GM12878 (cell line): Measurements from ENCODE around the gene CNTNAP2. TPM values are rescaled to one million over a fixed set of nuclear protein-coding genes. Genes with fewer than 3 reads are reported as not detected.

Experiments
- ATAC-seq: fragments of 200-7000 bp; cut with Tn5 transposase; 3 replicates; pipeline ENCODE4 v1.9.1; 2020; ENCODE audit warnings: mild to moderate bottlenecking, moderate library complexity
- BruUV-seq: library from RNA; stranded (reverse); fragments of 400-500 nt; replicated peaks from 2 replicates; lab custom pipeline; 2021; lab: Mats Ljungman, UMichigan
- CTCF ChIA-PET: fragments of 300-600 bp; sonication (Branson Sonifier 250); formaldehyde crosslinking; extraction: SDS; loops from one replicate; lab custom pipeline; 2021; ENCODE audit warnings: inconsistent platforms; lab: Yijun Ruan, JAX
- POLR2A ChIA-PET: fragments of 350-600 bp; formaldehyde crosslinking; extraction: SDS; loops from one replicate; lab custom pipeline; 2021; ENCODE audit warnings: inconsistent platforms; lab: Charles Lee
- RAD21 ChIA-PET: fragments of 300-600 bp; sonication (Branson Sonifier 250); formaldehyde crosslinking; loops from one replicate; lab custom pipeline; 2023; ENCODE audit warnings: antibody characterized with exemption; ENCODE audit not compliant: unreplicated experiment; lab: Charles Lee
- SMC1A ChIA-PET: fragments of 300-600 bp; sonication (Branson Sonifier 250); formaldehyde crosslinking; loops from one replicate; lab custom pipeline; 2023; ENCODE audit not compliant: unreplicated experiment, uncharacterized antibody; lab: Charles Lee
- DNase-seq: peaks from one replicate; pipeline ENCODE4 v3.0.0-alpha.2; 2011; ENCODE audit warnings: low read depth, low spot score
- FAIRE-seq: peaks from 3 replicates; lab custom pipeline; 2011; peaks lifted over from hg19 to GRCh38; lab: Jason Lieb, UNC
- H2AFZ ChIP-seq: 2 replicates; pipeline ENCODE4 v1.6.0; 2011; ENCODE audit warnings: low read depth, low read length, control low read depth; ENCODE audit not compliant: control insufficient read depth
- H3K27ac ChIP-seq: 2 replicates; pipeline ENCODE4 v1.5.1; 2011; ENCODE audit warnings: control low read depth; ENCODE audit not compliant: control insufficient read depth, insufficient read depth
- H3K27me3 ChIP-seq, 2 experiments: replicated peaks in 1 of 2; 2 replicates each; pipeline versions ENCODE4 v1.6.0 to v1.6.1; 2011; ENCODE audit warnings: low read length in 1 of 2; ENCODE audit not compliant: control insufficient read depth in 2 of 2, insufficient read depth in 2 of 2
- H3K36me3 ChIP-seq, 2 experiments: 2 replicates each; pipeline ENCODE4 v1.5.1; 2011; ENCODE audit warnings: low read length in 1 of 2; ENCODE audit not compliant: control insufficient read depth in 2 of 2, insufficient read depth in 2 of 2
- H3K4me1 ChIP-seq: 2 replicates; pipeline ENCODE4 v1.6.1; 2011; ENCODE audit warnings: mild to moderate bottlenecking, low read length, moderate library complexity, mixed read lengths; ENCODE audit not compliant: control insufficient read depth, insufficient read depth
- H3K4me2 ChIP-seq: 2 replicates; pipeline ENCODE4 v1.6.0; 2011; ENCODE audit warnings: control low read depth; ENCODE audit not compliant: control insufficient read depth, insufficient read depth
- H3K4me3 ChIP-seq: fragments of 200-600 bp; sonication (generic); 2 replicates; pipeline ENCODE4 v1.5.1; 2016
- H3K79me2 ChIP-seq: 2 replicates; pipeline ENCODE4 v1.6.0; 2011; ENCODE audit warnings: low read length; ENCODE audit not compliant: control insufficient read depth, insufficient read depth
- H3K9ac ChIP-seq: 2 replicates; pipeline ENCODE4 v1.8.0; 2011; ENCODE audit warnings: low read length, control low read depth, mixed read lengths; ENCODE audit not compliant: control insufficient read depth, insufficient read depth
- H3K9me3 ChIP-seq: replicated peaks from 3 replicates; pipeline ENCODE4 v1.5.1; 2011; ENCODE audit warnings: mild to moderate bottlenecking, low read length; ENCODE audit not compliant: control insufficient read depth, insufficient read depth
- H4K20me1 ChIP-seq: 2 replicates; pipeline ENCODE4 v1.6.0; 2011; ENCODE audit not compliant: control insufficient read depth, insufficient read depth
- BMI1 ChIP-seq: fragments of 450-650 bp; IDR thresholded peaks from 2 replicates; pipeline ENCODE4 v1.6.1; 2016; ENCODE audit warnings: mild to moderate bottlenecking, moderate library complexity, borderline replicate concordance
- CBFB ChIP-seq: IDR thresholded peaks from 2 replicates; pipeline ENCODE4 v1.6.1; 2016; ENCODE audit warnings: antibody characterized with exemption, low read depth
- EGR1 ChIP-seq, 2 experiments: IDR thresholded peaks; 1 replicate in 1 of 2; 2 replicates in 1 of 2; pipeline ENCODE4 v1.6.1; 2011 to 2012; ENCODE audit warnings: low read depth in 2 of 2, low read length in 2 of 2, borderline replicate concordance in 1 of 2, mild to moderate bottlenecking in 1 of 2, moderate library complexity in 1 of 2
- ETV6 ChIP-seq, 2 experiments: fragments of 450-650 bp in 1 of 2; IDR thresholded peaks in 1 of 2; conservative IDR thresholded peaks in 1 of 2; 2 replicates each; pipeline ENCODE4 v1.6.1; 2014; ENCODE audit warnings: antibody characterized with exemption in 1 of 2, borderline replicate concordance in 1 of 2, low read depth in 1 of 2, mild to moderate bottlenecking in 1 of 2, moderate library complexity in 1 of 2
- FOS ChIP-seq: IDR thresholded peaks from 3 replicates; pipeline ENCODE4 v1.6.1; 2011; ENCODE audit warnings: borderline replicate concordance; ENCODE audit not compliant: insufficient read length; ENCODE audit errors: extremely low read depth
- JUND ChIP-seq: IDR thresholded peaks from 2 replicates; pipeline ENCODE4 v1.6.1; 2012; ENCODE audit warnings: low read depth, mild to moderate bottlenecking, low read length, improper control_type of control experiment, moderate library complexity
- MXI1 ChIP-seq: fragments of 150-350 bp; IDR thresholded peaks from 2 replicates; pipeline ENCODE4 v1.6.1; 2011; ENCODE audit warnings: low read depth, mild to moderate bottlenecking, inconsistent platforms, low read length, improper control_type of control experiment
- MYB ChIP-seq: fragments of 150-350 bp; IDR thresholded peaks from 2 replicates; pipeline ENCODE4 v1.6.1; 2014; ENCODE audit warnings: mild to moderate bottlenecking, low read depth, low read length, borderline replicate concordance
- SMC3 ChIP-seq: IDR thresholded peaks from 2 replicates; pipeline ENCODE4 v1.6.1; 2011; ENCODE audit warnings: low read length, improper control_type of control experiment, borderline replicate concordance
- ZSCAN29 ChIP-seq: fragments of 450-650 bp; IDR thresholded peaks from 2 replicates; pipeline ENCODE4 v1.6.1; 2017; ENCODE audit warnings: mild to moderate bottlenecking, moderate library complexity
- WGBS: methylation state at CpG from one replicate; pipeline ENCODE4 v1.1.6; 2016; ENCODE audit warnings: low lambda C conversion rate; ENCODE audit not compliant: insufficient replicate concordance, insufficient coverage; ENCODE audit errors: missing lambda C conversion rate; 5-methylcytosine and 5-hydroxymethylcytosine counted together
- in situ Hi-C: fragments of 300-500 bp; cut with MboI; formaldehyde crosslinking; loops from 9 replicates; pipeline ENCODE4 v1.14.3; 2018; ENCODE audit warnings: mixed read lengths
- intact Hi-C: fragments of 100-400 bp; cut with micrococcal nuclease; formaldehyde crosslinking; loops from one replicate; pipeline ENCODE4 v1.14.2; 2022; ENCODE audit not compliant: unreplicated experiment
- polyA plus RNA-seq, 11 experiments: library from polyadenylated mRNA; depleted of rRNA in 4 of 11; unstranded in 6 of 11; stranded (reverse) in 5 of 11; fragments of >200 nt; fragmentation: Nextera tagmentation in 4 of 11; fragmentation: Illumina TruSeq in 1 of 11; extraction: Ambion mirVana in 4 of 11; extraction: Trizol in 1 of 11; gene quantifications; 1 replicate in 1 of 11; 2 replicates in 10 of 11; pipeline versions ENCODE4 v1.2.1 to v1.2.3, GENCODE V29; 2011 to 2016; ENCODE audit warnings: inconsistent platforms in 2 of 11, missing spikeins in 2 of 11, low read depth in 1 of 11
- total RNA-seq, 4 experiments: library from RNA; depleted of rRNA in 3 of 4; stranded (reverse); fragments of >200 nt in 3 of 4; fragmentation: Illumina TruSeq in 1 of 4; extraction: Trizol in 1 of 4; gene quantifications; 2 replicates each; pipeline versions ENCODE4 v1.2.1 to v1.2.3, GENCODE V29; 2013 to 2021
- TF ChIP-seq, protein P1 (sequence below): IDR thresholded peaks from 2 replicates; pipeline ENCODE4 v1.6.1; 2011; ENCODE audit warnings: low read depth, low read length, improper control_type of control experiment, borderline replicate concordance
- TF ChIP-seq, protein P2 (sequence below): fragments of 450-650 bp; IDR thresholded peaks from 2 replicates; pipeline ENCODE4 v1.6.1; 2017; ENCODE audit warnings: antibody characterized with exemption, mild to moderate bottlenecking, moderate library complexity

The CNTNAP2 gene
- total and polyA plus RNA-seq, 10 of the 15 experiments (the other 5 are each of a cell fraction or from before 2014, with no cell fraction given), result 0.03 to 0.08 (median 0.03) TPM; not detected in 7

DNA sequence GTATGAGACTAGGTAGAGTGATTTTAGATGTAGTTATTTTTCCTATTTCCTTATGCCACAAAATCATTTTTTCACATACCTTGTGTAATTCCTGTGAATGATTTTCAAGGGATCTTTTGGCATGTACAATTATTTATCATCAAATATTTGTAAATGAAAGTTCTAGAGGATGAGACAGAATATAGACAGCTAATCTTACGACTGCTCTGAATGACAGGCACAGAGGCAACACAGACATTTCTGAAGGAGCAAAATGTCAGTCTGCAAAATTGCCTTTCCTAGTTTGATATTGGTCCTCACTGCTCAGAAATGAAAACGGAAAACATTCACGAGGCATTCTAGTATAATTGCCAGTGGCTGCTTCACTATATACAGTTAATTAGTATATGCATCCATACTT is 1663.3 kb downstream of the CNTNAP2 start (continued):
- TF ChIP-seq, protein P1, sequence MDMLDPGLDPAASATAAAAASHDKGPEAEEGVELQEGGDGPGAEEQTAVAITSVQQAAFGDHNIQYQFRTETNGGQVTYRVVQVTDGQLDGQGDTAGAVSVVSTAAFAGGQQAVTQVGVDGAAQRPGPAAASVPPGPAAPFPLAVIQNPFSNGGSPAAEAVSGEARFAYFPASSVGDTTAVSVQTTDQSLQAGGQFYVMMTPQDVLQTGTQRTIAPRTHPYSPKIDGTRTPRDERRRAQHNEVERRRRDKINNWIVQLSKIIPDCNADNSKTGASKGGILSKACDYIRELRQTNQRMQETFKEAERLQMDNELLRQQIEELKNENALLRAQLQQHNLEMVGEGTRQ, result no peak
- TF ChIP-seq, all 136 proteins: peak for 0

DNA sequence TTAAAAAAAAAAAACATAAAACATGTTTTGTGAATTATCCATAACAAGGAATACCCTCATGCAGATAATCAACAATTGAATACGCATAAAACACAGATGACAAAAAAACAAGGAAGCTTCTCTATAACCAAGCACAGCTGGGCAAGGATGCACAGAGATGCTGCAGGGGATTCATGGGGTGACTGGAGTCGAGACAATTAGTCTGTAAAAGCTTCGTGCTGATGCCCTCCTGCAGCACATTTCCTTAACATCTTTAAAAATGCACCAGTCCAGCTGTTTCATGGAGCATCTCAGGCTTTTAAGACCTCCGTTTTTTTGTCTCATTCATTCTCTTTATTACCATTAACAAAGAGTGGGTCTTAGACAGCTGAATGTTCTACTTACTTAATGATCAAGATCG is 1680.0 kb downstream of the CNTNAP2 start:
- ATAC-seq, result no peak
- no peak overlapping the region for H2AFZ ChIP-seq
- ChIA-PET SMC1A (no interaction called here), POLR2A (no interaction called here), RAD21 (no interaction called here)
- in situ Hi-C loops, result no loop called here
- H3K4me2 ChIP-seq, result no peak overlapping the region
- no peak for FAIRE-seq
- no peak overlapping the region for H3K9ac ChIP-seq
- H3K27ac ChIP-seq, result no peak overlapping the region
- no peaks in the 10 kb centered on the region for H3K4me1 ChIP-seq
- intact Hi-C loops, result no loop called here
- no TSS peak for BruUV-seq
- H4K20me1 ChIP-seq, result no peaks in the 10 kb centered on the region
- no peak overlapping the region for H3K4me3 ChIP-seq
- 7% methylated on average over 4 of the region's 5 CpGs for WGBS
- H3K27me3 ChIP-seq, result no peaks in the 10 kb centered on the region
- TF ChIP-seq MYB, result no peak
- TF ChIP-seq ZSCAN29, result no peak
- TF ChIP-seq JUND, result no peak
- TF ChIP-seq, all 136 proteins: peak for 0
- no peak for DNase-seq
- no peaks in the 10 kb centered on the region for H3K9me3 ChIP-seq
- CTCF ChIA-PET, result interaction anchor here (0.6 kb wide), 1 partner anchor 94 kb away, joined by 3 read pairs; no protein-coding TSS in a partner anchor
- no peaks in the 10 kb centered on the region for H3K79me2 ChIP-seq
- H3K36me3 ChIP-seq, result no peaks in the 10 kb centered on the region

DNA sequence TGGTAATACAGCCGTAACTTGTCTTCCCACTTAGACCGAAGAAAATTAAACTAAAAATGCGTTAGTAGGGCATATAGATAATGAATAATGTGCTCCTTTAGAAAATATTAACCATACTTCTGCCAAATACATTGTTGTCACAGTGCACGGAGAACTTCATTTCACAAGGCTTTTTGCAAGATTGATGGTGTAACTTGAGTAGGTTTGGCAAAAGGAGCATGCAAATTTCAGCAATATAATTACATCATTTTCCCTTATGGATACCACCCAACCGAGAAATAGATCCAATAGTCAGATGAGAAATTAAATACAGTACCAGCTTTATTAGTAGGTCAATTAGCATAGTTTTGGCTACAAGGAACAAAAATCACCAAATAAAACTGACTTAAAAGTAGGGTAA is 1681.4 kb downstream of the CNTNAP2 start:
- SMC1A ChIA-PET, result no interaction called here
- H2AFZ ChIP-seq, result no peak overlapping the region
- H4K20me1 ChIP-seq, result no peaks in the 10 kb centered on the region
- no peak overlapping the region for H3K9ac ChIP-seq
- in situ Hi-C loops, result no loop called here
- FAIRE-seq (no peak), DNase-seq (no peak), ATAC-seq (no peak)
- WGBS, result 37% methylated on average over 5 of the region's 5 CpGs
- no TSS peak for BruUV-seq
- H3K9me3 ChIP-seq, result no peaks in the 10 kb centered on the region
- POLR2A ChIA-PET, result no interaction called here
- H3K36me3 ChIP-seq, result no peaks in the 10 kb centered on the region
- H3K4me3 ChIP-seq, result no peak overlapping the region
- CTCF ChIA-PET, result interaction anchor here (1.8 kb wide), 1 partner anchor 11 kb away, joined by 4 read pairs; no protein-coding TSS in a partner anchor
- no peak overlapping the region for H3K4me2 ChIP-seq
- RAD21 ChIA-PET, result no interaction called here
- H3K27me3 ChIP-seq, result no peaks in the 10 kb centered on the region
- intact Hi-C loops, result no loop called here
- H3K27ac ChIP-seq, result no peak overlapping the region
- no peaks in the 10 kb centered on the region for H3K79me2 ChIP-seq
- no peaks in the 10 kb centered on the region for H3K4me1 ChIP-seq
- no peak for TF ChIP-seq ETV6 (conservative IDR thresholded peaks at IDR 0.05 in 1 of 2, IDR thresholded peaks at IDR 0.05 in 1 of 2; ENCODE audit: borderline replicate concordance in 1 of 2, low read depth in 1 of 2)
- no peak for TF ChIP-seq MXI1
- TF ChIP-seq, protein P2, sequence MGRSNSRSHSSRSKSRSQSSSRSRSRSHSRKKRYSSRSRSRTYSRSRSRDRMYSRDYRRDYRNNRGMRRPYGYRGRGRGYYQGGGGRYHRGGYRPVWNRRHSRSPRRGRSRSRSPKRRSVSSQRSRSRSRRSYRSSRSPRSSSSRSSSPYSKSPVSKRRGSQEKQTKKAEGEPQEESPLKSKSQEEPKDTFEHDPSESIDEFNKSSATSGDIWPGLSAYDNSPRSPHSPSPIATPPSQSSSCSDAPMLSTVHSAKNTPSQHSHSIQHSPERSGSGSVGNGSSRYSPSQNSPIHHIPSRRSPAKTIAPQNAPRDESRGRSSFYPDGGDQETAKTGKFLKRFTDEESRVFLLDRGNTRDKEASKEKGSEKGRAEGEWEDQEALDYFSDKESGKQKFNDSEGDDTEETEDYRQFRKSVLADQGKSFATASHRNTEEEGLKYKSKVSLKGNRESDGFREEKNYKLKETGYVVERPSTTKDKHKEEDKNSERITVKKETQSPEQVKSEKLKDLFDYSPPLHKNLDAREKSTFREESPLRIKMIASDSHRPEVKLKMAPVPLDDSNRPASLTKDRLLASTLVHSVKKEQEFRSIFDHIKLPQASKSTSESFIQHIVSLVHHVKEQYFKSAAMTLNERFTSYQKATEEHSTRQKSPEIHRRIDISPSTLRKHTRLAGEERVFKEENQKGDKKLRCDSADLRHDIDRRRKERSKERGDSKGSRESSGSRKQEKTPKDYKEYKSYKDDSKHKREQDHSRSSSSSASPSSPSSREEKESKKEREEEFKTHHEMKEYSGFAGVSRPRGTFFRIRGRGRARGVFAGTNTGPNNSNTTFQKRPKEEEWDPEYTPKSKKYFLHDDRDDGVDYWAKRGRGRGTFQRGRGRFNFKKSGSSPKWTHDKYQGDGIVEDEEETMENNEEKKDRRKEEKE, result no peak
- TF ChIP-seq JUND, result no peak
- no peak for TF ChIP-seq EGR1 (IDR thresholded peaks at IDR 0.05; ENCODE audit: borderline replicate concordance in 1 of 2, low read depth in 2 of 2, low read length in 2 of 2)
- no peak for TF ChIP-seq BMI1
- TF ChIP-seq SMC3, result no peak
- no peak for TF ChIP-seq CBFB
- no peak for TF ChIP-seq FOS
